NCI-H1930 (cell line): ENCODE results near the gene PRSS53.
"Not testable (repeated sequence)": the region's sequence is repeated elsewhere in the genome, so short reads cannot be mapped to it uniquely, and the experiment has no call there.

Experiments
- DNase-seq, 2 experiments: peaks; one replicate each; lab custom pipeline; 2025; lab: John Stamatoyannopoulos, UW

The PRSS53 gene

GRCh38 chr16:31088459-31089183, at the start of gene PRSS53:
PRSS53 (minus strand) TSS chr16:31088943; CDS start chr16:31088809, 134 bp downstream.
- DNase-seq, result no peak

GRCh38 chr16:31136822-31137499, 48.2 kb upstream of the PRSS53 start:
- not testable (repeated sequence) for DNase-seq

- DNase-seq, result no peak
These were observed 47.5 kb upstream of the PRSS53 start for GRCh38 chr16:31136287-31136662.

- DNase-seq, result no peak
These were observed 47.0 kb upstream of the PRSS53 start, which contains the start of gene PRSS8 for GRCh38 chr16:31135535-31136286. PRSS8 (minus strand) TSS chr16:31135727; CDS start chr16:31135498, 229 bp downstream.

- DNase-seq, result no peak
These were observed 46.1 kb upstream of the PRSS53 start for GRCh38 chr16:31134625-31135534.

- DNase-seq, result no peak
These were observed 45.4 kb upstream of the PRSS53 start for GRCh38 chr16:31134091-31134571.

- DNase-seq, result no peak
These were observed 44.3 kb upstream of the PRSS53 start for GRCh38 chr16:31133046-31133501.

GRCh38 chr16:31132303-31132979, 43.7 kb upstream of the PRSS53 start:
- no peak for DNase-seq

GRCh38 chr16:31131841-31132271, 43.1 kb upstream of the PRSS53 start:
- no peak for DNase-seq

- no peak for DNase-seq
These were observed 42.7 kb upstream of the PRSS53 start for GRCh38 chr16:31131416-31131815.

- no peak for DNase-seq
These were observed 42.2 kb upstream of the PRSS53 start for GRCh38 chr16:31130899-31131298.

- DNase-seq, result no peak
These were observed 41.7 kb upstream of the PRSS53 start for GRCh38 chr16:31130336-31130891.

GRCh38 chr16:31129568-31130335, 41.0 kb upstream of the PRSS53 start:
- no peak for DNase-seq

- no peak for DNase-seq
These were observed 40.2 kb upstream of the PRSS53 start for GRCh38 chr16:31128711-31129567.

- DNase-seq, result no peak
These were observed 38.4 kb upstream of the PRSS53 start for GRCh38 chr16:31127182-31127581.

- no peak for DNase-seq
These were observed 37.1 kb upstream of the PRSS53 start for GRCh38 chr16:31125844-31126243.

- DNase-seq, result no peak
These were observed 31.4 kb upstream of the PRSS53 start for GRCh38 chr16:31120129-31120528.
